Duodenal mucosa (tissue), 2 donors: ENCODE data around the gene TRDMT1.

Experiments
- H3K27ac ChIP-seq: one replicate; pipeline ENCODE4 v1.7.0; 2013; ENCODE audit warnings: low read depth, low read length
- H3K27me3 ChIP-seq, 2 donors: one replicate each; pipeline ENCODE4 v1.7.0; 2013; ENCODE audit warnings: low read length in 2 of 2, control low read depth in 1 of 2; ENCODE audit not compliant: insufficient read depth in 2 of 2, control insufficient read depth in 1 of 2
- H3K36me3 ChIP-seq, 2 donors: one replicate each; pipeline ENCODE4 v1.7.0; 2013; ENCODE audit warnings: low read length in 2 of 2, control low read depth in 1 of 2; ENCODE audit not compliant: insufficient read depth in 2 of 2, control insufficient read depth in 1 of 2
- H3K4me1 ChIP-seq, 2 donors: one replicate each; pipeline ENCODE4 v1.7.0; 2013; ENCODE audit warnings: low read length in 2 of 2, control low read depth in 1 of 2; ENCODE audit not compliant: insufficient read depth in 2 of 2, control insufficient read depth in 1 of 2
- H3K4me3 ChIP-seq, 2 donors: one replicate each; pipeline ENCODE4 v1.7.0; 2013; ENCODE audit warnings: low read length in 2 of 2, low read depth in 1 of 2
- H3K9ac ChIP-seq, 2 donors: one replicate each; pipeline ENCODE4 v1.7.0; 2013; ENCODE audit warnings: low read length in 2 of 2, low read depth in 1 of 2
- H3K9me3 ChIP-seq, 2 donors: one replicate each; pipeline ENCODE4 v1.7.0; 2013; ENCODE audit warnings: low read length in 2 of 2, control low read depth in 1 of 2; ENCODE audit not compliant: control insufficient read depth in 1 of 2

TRDMT1 gene

DNA sequence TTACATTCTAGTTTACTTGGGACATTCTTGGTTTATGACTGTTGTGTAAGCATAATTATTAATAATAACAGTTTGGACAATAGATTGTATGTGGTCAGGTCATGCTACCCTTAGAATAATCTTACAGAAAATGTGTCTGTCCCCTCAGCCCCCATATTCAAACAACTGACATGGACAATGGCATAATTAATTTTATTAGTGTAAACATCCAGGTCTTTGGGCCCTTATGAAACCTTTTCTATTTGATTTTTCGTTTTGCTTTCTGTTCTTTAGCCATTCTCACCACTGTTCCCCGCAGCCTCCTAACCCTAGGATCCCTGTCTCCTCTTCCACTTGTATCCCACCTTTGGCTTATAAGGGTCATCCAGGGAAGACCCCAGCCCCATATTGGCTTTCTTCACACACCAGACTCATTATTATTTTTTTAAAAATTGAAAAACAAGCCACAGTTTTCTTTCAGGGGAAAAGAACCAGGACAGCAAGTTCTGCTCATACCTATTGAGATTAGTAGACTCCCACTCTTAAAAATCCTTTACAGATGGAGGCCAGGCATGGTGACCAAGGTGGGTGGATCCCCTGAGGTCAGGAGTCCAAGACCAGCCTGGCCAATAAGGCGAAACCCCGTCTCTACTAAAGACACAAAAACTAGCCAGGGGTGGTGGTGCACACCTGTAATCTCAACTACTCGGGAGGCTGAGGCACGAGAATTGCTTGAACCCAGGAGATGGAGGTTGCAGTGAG, 38.0 kb upstream of the TRDMT1 start:
- H3K36me3 ChIP-seq: peaks cover 8 to 22% of the 10 kb centered on the region in 2 donors
- H3K27ac ChIP-seq: no peak overlapping the region
- no peaks in the 10 kb centered on the region for H3K27me3 ChIP-seq
- no peaks in the 10 kb centered on the region for H3K9me3 ChIP-seq
- no peak overlapping the region for H3K4me3 ChIP-seq
- H3K9ac ChIP-seq: no peak overlapping the region
- peaks cover 6 to 10% of the 10 kb centered on the region in 2 donors for H3K4me1 ChIP-seq

DNA sequence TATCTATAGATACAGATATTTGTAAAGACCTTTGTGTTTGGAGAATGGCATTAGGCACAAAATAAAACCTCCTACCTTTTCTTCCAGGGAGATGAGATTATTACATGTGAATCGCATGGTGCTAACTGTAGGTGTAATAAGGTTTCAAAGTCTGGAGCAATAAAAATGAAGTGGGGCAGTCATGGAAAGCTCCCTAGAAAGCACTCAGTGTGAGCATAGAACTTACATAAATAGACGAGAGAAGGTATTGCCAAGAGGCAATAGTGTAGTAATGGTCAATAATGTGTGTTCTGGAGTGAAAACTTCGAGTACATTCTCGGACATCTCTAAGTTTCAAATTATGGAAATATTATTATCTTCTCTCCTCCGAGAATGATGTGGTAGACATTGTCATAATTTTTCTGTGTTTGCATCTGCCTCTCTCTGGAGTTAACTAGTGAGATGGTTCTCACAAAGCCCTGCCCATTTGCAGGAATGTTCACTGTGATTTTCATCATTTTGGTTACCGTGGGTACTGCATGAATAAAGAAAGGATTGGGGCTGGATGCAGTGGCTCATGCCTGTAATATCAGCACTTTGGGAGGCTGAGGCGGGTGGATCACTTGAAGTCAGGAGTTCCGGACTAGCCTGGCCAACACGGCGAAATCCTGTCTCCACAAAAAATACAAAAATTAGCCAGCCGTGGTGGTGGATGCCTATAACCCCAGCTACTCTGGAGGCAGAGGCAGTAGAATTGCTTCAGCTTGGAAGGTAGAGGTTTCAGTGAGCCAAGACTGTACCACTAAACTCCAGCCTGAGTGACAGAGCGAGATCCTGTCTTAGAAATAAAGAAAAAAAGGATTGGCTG, 37.2 kb upstream of the TRDMT1 start:
- Histone ChIP-seq H3K27ac (no peak overlapping the region), H3K4me1 (peaks cover 11 to 12% of the 10 kb centered on the region in 2 donors)

DNA sequence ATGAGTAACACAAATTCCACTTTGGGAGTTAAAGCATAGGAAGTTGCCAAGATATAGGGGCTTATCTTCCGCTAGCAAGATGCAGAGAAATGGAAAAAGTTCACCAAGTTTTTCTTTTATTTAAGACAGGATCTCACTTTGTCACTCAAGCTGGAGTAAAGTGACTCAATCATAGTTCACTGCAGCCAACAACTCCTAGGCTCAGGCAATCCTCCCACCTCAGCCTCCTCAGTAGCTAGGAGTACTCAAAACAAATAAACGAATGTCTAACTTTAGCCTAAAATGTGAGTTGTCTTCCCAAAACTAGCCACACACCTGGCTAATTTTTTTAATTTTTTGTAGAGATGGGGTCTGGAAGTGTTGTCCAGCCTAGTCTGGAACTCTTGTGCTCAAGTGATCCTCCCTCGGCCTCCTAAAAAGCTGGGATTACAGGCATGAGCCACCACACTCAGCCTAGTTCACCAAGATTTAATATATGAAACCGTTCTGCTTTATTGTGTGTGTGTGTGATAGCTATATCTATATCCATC, 36.5 kb upstream of the TRDMT1 start:
- Histone ChIP-seq H3K27ac (no peak overlapping the region), H3K9ac (no peak overlapping the region), H3K36me3 (peaks cover 14 to 36% of the 10 kb centered on the region in 2 donors), H3K27me3 (no peaks in the 10 kb centered on the region), H3K4me1 (peaks cover 18 to 19% of the 10 kb centered on the region in 2 donors), H3K4me3 (no peak overlapping the region), H3K9me3 (no peaks in the 10 kb centered on the region)

More for the DNA sequence above, 37.2 kb upstream of the TRDMT1 start:
- Histone ChIP-seq H3K36me3 (peaks cover 9 to 30% of the 10 kb centered on the region in 2 donors), H3K4me3 (no peak overlapping the region), H3K9ac (no peak overlapping the region), H3K9me3 (no peaks in the 10 kb centered on the region), H3K27me3 (no peaks in the 10 kb centered on the region)

DNA sequence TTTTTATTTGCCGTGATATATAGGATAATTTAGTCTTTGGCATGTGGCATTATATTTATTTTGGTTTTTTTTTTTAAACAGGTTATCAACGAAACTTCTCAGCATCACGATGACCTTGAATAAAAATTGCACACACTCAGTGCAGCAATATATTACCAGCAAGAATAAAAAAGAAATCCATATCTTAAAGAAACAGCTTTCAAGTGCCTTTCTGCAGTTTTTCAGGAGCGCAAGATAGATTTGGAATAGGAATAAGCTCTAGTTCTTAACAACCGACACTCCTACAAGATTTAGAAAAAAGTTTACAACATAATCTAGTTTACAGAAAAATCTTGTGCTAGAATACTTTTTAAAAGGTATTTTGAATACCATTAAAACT, 35.7 kb upstream of the TRDMT1 start:
- Histone ChIP-seq H3K4me3 (no peak overlapping the region), H3K4me1 (peaks cover 23 to 24% of the 10 kb centered on the region in 2 donors), H3K36me3 (peaks cover 14 to 36% of the 10 kb centered on the region in 2 donors), H3K27ac (no peak overlapping the region), H3K9ac (no peak overlapping the region), H3K27me3 (no peaks in the 10 kb centered on the region), H3K9me3 (no peaks in the 10 kb centered on the region)

DNA sequence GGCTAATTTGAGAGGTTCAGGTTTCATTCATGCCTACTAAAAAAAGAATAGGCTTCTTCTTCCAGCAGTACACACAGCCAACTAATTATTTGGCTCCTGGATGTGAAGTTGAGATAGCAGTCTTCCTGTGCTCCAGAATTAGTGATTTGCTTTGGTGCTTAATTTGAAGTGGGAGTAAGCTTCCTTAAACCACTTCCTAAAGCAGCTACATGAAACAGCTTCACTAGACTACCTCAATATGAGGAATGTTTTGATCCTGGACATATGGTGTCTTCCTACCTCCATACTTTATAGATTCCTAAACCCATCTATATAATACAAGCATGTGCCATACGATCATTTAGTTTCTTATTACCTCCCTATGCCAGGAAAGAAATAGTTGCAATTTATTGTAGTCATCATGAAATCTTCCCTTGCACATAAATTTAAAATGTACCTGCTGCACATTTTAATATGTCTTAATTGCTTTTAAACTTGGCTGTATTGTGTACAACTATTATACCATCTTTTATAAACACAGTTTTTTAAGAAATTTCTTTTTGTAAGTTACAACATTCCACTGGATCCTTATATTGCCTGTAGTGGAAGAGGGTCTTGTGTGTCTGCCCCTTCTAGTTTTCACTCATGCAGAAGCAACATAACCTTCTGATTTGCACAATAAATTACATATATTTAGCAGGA, 35.1 kb upstream of the TRDMT1 start:
- Histone ChIP-seq H3K27me3 (no peaks in the 10 kb centered on the region), H3K9ac (no peak overlapping the region), H3K9me3 (no peaks in the 10 kb centered on the region), H3K27ac (no peak overlapping the region), H3K4me1 (peaks cover 25 to 29% of the 10 kb centered on the region in 2 donors), H3K4me3 (no peak overlapping the region), H3K36me3 (peaks cover 14 to 36% of the 10 kb centered on the region in 2 donors)

DNA sequence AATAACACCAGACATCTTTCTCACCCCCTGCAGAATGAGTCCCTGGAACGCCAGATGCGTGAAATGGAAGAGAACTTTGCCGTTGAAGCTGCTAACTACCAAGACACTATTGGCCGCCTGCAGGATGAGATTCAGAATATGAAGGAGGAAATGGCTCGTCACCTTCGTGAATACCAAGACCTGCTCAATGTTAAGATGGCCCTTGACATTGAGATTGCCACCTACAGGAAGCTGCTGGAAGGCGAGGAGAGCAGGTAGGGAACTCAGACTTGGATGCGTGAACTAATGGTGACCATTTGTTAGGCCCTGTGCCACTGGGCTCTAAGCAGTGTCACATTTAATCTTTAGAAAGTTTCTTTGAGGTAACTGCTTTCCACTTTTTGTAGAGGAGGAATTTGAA, 33.7 kb upstream of the TRDMT1 start:
- H3K27me3 ChIP-seq: no peaks in the 10 kb centered on the region
- H3K36me3 ChIP-seq: peaks cover 17 to 36% of the 10 kb centered on the region in 2 donors
- H3K4me3 ChIP-seq: no peak overlapping the region
- no peak overlapping the region for H3K27ac ChIP-seq
- H3K4me1 ChIP-seq: peaks cover 29 to 33% of the 10 kb centered on the region in 2 donors
- no peak overlapping the region for H3K9ac ChIP-seq
- no peaks in the 10 kb centered on the region for H3K9me3 ChIP-seq

DNA sequence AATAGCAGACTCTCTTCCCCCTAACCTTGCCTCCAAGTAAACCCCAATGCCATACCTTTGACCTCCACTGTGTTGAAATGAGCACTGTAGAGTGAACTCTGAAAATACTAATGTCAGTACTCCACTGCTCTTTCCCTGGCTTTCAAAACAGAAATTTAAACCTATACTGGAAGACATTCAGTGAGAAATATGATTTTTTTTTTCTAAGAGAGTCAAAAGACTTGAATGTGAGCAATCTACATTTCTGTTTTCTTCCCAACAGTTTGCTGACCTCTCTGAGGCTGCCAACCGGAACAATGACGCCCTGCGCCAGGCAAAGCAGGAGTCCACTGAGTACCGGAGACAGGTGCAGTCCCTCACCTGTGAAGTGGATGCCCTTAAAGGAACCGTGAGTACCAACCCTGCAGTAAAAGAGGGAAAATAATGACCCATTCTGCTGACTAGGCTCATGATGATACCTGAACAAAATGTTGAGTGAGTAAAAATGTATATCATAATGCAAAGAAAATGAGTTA, 33.0 kb upstream of the TRDMT1 start:
- no peak overlapping the region for H3K27ac ChIP-seq
- H3K9me3 ChIP-seq: no peaks in the 10 kb centered on the region
- H3K4me1 ChIP-seq: peaks cover 34 to 35% of the 10 kb centered on the region in 2 donors
- no peak overlapping the region for H3K9ac ChIP-seq
- H3K36me3 ChIP-seq: peaks cover 17 to 36% of the 10 kb centered on the region in 2 donors
- peaks cover 0 to 2% of the 10 kb centered on the region in 2 donors for H3K27me3 ChIP-seq
- no peak overlapping the region for H3K4me3 ChIP-seq

DNA sequence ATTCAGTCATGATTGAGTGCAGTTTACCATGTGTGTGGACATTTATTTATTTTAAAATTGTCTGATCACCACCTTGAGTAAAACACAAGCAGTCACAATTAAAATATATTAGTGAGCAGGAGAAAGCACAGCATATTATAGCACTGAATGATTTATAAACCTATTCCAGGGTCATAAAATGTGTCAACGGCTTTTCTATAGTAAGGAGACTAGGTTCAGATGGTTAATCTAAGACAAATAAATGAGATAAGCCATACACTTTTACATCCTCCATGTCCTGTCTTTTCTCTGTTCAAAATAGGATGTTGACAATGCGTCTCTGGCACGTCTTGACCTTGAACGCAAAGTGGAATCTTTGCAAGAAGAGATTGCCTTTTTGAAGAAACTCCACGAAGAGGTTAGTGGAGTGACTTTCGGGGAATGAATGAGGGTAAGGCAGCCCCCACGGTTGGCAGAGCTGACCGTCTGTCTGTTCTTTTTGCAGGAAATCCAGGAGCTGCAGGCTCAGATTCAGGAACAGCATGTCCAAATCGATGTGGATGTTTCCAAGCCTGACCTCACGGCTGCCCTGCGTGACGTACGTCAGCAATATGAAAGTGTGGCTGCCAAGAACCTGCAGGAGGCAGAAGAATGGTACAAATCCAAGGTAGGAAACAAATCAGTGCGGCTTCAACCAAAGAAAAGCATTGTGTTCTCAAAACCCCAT, 32.0 kb upstream of the TRDMT1 start:
- no peak overlapping the region for H3K27ac ChIP-seq
- peaks cover 0 to 8% of the 10 kb centered on the region in 2 donors for H3K27me3 ChIP-seq
- H3K9me3 ChIP-seq: no peaks in the 10 kb centered on the region
- H3K4me1 ChIP-seq: peaks cover 36 to 38% of the 10 kb centered on the region in 2 donors
- H3K9ac ChIP-seq: no peak overlapping the region
- H3K36me3 ChIP-seq: peaks cover 17 to 36% of the 10 kb centered on the region in 2 donors
- peak overlapping the region; percentile 7 to 17 for H3K4me3 ChIP-seq

DNA sequence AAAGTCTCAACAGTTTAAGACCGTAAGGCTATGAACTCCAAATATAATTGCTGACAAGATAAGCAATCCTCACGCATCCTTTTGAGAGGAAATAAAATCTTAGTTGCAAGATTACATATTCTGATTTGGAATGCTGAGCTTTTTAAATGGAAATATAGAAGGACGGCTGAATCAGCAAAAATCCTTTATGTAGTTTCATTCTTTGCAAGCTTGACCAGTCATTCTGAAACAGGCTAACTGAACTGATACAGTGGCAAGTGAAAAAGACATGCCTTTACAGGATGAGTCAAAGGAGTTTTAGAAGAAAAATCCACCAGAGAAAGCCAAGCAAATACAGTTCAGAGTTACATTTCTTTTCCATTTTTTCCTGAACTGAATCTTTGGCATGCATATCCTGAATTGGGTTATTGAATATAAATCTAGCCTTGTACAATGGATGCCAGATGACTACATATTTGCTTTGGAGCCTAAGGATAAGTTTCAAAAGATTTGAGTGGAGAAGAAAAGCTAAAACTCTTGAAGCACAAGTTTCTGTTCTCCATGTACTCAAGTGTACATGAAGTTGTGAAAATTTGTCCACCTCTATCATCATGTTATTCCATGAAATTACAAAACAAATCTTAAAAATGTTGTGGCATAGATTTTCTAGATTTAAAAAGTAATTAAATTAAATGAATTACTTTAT, 30.9 kb upstream of the TRDMT1 start:
- peaks cover 0 to 18% of the 10 kb centered on the region in 2 donors for H3K27me3 ChIP-seq
- peaks cover 17 to 36% of the 10 kb centered on the region in 2 donors for H3K36me3 ChIP-seq
- no peak overlapping the region for H3K27ac ChIP-seq
- peaks cover 36 to 41% of the 10 kb centered on the region in 2 donors for H3K4me1 ChIP-seq
- no peak overlapping the region for H3K9ac ChIP-seq
- peak overlapping the region in 1 of 2 donors; percentile 27 for H3K4me3 ChIP-seq
- H3K9me3 ChIP-seq: no peaks in the 10 kb centered on the region
